Transverse colon (tissue), 3 donors: ENCODE data around the gene TNS3.

ENCODE experiments used
- EP300 ChIP-seq: sonication (generic); formaldehyde crosslinking; IDR thresholded peaks from one replicate; pipeline ENCODE4 v1.6.1; 2017; ENCODE audit warnings: antibody characterized with exemption, low read depth
- TF ChIP-seq, protein P1 (sequence below), 5 experiments: fragments of 200-600 bp in 3 of 5; fragments of 450-650 bp in 2 of 5; sonication (generic) in 3 of 5; IDR thresholded peaks; 1 replicate in 2 of 5; 2 replicates in 3 of 5; pipeline ENCODE4 v1.5.1; 2016 to 2017; ENCODE audit warnings: antibody characterized with exemption in 5 of 5, inconsistent platforms in 3 of 5, mild to moderate bottlenecking in 2 of 5, moderate library complexity in 1 of 5

DNA sequence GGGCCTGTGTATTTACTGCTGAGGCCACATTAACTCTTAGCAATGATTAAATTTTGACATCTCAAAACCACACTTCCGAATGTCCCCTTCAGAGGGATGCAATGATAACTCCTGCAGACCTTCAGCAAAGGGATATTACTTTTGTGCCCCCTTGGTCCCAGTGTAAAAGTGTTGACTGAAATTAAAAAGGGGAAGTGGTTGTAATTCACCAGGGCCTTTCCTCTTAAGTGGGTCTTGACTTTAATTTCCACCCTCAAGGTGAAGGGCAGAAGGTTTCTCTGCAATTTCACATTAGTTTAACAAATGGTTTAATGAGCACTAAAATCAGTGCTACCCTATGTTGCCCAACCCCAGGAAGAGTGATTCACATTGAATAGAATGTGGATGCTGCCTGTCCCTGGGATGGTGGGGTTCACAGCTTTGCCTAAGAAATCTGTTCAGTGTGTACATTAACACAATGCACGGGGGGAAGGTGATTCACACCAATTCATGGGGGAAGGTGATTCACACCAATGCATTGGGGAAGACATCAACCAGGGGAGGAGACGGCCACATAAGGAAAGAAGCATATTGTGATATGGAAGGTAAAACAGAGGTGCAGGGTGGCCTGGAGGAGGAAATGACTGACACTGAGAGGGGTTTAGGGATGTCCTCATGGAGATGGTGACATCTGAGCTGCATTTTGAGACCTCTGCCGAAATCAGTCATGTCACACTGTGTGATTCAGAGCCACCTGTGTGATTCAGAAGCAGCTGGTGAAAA is 19.4 kb upstream of the TNS3 start:
- TF ChIP-seq, protein P1, sequence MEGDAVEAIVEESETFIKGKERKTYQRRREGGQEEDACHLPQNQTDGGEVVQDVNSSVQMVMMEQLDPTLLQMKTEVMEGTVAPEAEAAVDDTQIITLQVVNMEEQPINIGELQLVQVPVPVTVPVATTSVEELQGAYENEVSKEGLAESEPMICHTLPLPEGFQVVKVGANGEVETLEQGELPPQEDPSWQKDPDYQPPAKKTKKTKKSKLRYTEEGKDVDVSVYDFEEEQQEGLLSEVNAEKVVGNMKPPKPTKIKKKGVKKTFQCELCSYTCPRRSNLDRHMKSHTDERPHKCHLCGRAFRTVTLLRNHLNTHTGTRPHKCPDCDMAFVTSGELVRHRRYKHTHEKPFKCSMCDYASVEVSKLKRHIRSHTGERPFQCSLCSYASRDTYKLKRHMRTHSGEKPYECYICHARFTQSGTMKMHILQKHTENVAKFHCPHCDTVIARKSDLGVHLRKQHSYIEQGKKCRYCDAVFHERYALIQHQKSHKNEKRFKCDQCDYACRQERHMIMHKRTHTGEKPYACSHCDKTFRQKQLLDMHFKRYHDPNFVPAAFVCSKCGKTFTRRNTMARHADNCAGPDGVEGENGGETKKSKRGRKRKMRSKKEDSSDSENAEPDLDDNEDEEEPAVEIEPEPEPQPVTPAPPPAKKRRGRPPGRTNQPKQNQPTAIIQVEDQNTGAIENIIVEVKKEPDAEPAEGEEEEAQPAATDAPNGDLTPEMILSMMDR (IDR thresholded peaks at IDR 0.05): no peak
- no peak for TF ChIP-seq EP300
